Trophoblast cell (in vitro differentiated cells and primary cell): ENCODE results near the gene A3GALT2.

Experiments used
- DNase-seq, 2 donors: peaks; one replicate each; pipeline ENCODE4 v3.0.0-alpha.2; 2016
- H2AFZ ChIP-seq: 2 replicates; pipeline ENCODE4 v1.6.1; 2013; ENCODE audit warnings: low read length, moderate library complexity, mild to moderate bottlenecking; ENCODE audit not compliant: insufficient read depth, poor library complexity
- H2AK5ac ChIP-seq: 2 replicates; pipeline ENCODE4 v1.6.1; 2013; ENCODE audit warnings: mild to moderate bottlenecking, low read length
- H2BK120ac ChIP-seq: 2 replicates; pipeline ENCODE4 v1.6.1; 2013; ENCODE audit warnings: low read length, mild to moderate bottlenecking, moderate library complexity; ENCODE audit not compliant: insufficient read depth, poor library complexity
- H2BK12ac ChIP-seq: 2 replicates; pipeline ENCODE4 v1.6.1; 2013; ENCODE audit warnings: mild to moderate bottlenecking, low read length, moderate library complexity
- H2BK5ac ChIP-seq: 2 replicates; pipeline ENCODE4 v1.6.1; 2013; ENCODE audit warnings: low read length, low read depth, moderate library complexity, mild to moderate bottlenecking; ENCODE audit not compliant: poor library complexity
- H3K14ac ChIP-seq: 2 replicates; pipeline ENCODE4 v1.6.1; 2013; ENCODE audit warnings: mild to moderate bottlenecking, low read length
- H3K18ac ChIP-seq: 2 replicates; pipeline ENCODE4 v1.6.1; 2013; ENCODE audit warnings: mild to moderate bottlenecking, low read length
- H3K23ac ChIP-seq: 2 replicates; pipeline ENCODE4 v1.6.1; 2013; ENCODE audit warnings: low read length
- H3K27ac ChIP-seq: 2 replicates; pipeline ENCODE4 v1.5.1; 2013; ENCODE audit warnings: low read depth, mild to moderate bottlenecking, inconsistent platforms, low read length, moderate library complexity
- H3K27me3 ChIP-seq: 2 replicates; pipeline ENCODE4 v1.6.1; 2013; ENCODE audit warnings: inconsistent platforms, mild to moderate bottlenecking, low read length, moderate library complexity; ENCODE audit not compliant: insufficient read depth
- H3K36me3 ChIP-seq, 2 experiments: 1 replicate in 1 of 2; 2 replicates in 1 of 2; pipeline ENCODE4 v1.6.1; 2013; ENCODE audit warnings: low read length in 2 of 2, mild to moderate bottlenecking in 2 of 2, moderate library complexity in 1 of 2; ENCODE audit not compliant: insufficient read depth in 2 of 2, control insufficient read depth in 1 of 2
- H3K4ac ChIP-seq: 2 replicates; pipeline ENCODE4 v1.6.1; 2013; ENCODE audit warnings: low read depth, mild to moderate bottlenecking, low read length, moderate library complexity
- H3K4me1 ChIP-seq, 2 experiments: 1 replicate in 1 of 2; 2 replicates in 1 of 2; pipeline ENCODE4 v1.6.1; 2013; ENCODE audit warnings: low read length in 2 of 2, mild to moderate bottlenecking in 2 of 2, moderate library complexity in 1 of 2; ENCODE audit not compliant: insufficient read depth in 2 of 2, control insufficient read depth in 1 of 2
- H3K4me2 ChIP-seq: 2 replicates; pipeline ENCODE4 v1.6.1; 2013; ENCODE audit warnings: inconsistent platforms, mild to moderate bottlenecking, low read length, moderate library complexity
- H3K4me3 ChIP-seq: 2 replicates; pipeline ENCODE4 v1.5.1; 2013; ENCODE audit warnings: mild to moderate bottlenecking, low read depth, low read length, inconsistent platforms
- H3K79me1 ChIP-seq: one replicate; pipeline ENCODE4 v1.6.1; 2013; ENCODE audit warnings: low read length
- H3K79me2 ChIP-seq: 2 replicates; pipeline ENCODE4 v1.6.1; 2013; ENCODE audit warnings: low read length, mild to moderate bottlenecking; ENCODE audit not compliant: control insufficient read depth, insufficient read depth, poor library complexity
- H3K9ac ChIP-seq: 2 replicates; pipeline ENCODE4 v1.6.1; 2013; ENCODE audit warnings: mild to moderate bottlenecking, low read length
- H3K9me3 ChIP-seq: 2 replicates; pipeline ENCODE4 v1.6.1; 2013; ENCODE audit warnings: low read depth, mild to moderate bottlenecking, control low read depth, inconsistent platforms, low read length; ENCODE audit not compliant: insufficient read depth
- H4K12ac ChIP-seq: 2 replicates; pipeline ENCODE4 v1.6.1; 2013; ENCODE audit warnings: low read depth, mild to moderate bottlenecking, low read length, moderate library complexity
- H4K8ac ChIP-seq: 2 replicates; pipeline ENCODE4 v1.6.1; 2013; ENCODE audit warnings: low read depth, mild to moderate bottlenecking, low read length, moderate library complexity
- H4K91ac ChIP-seq: one replicate; pipeline ENCODE4 v1.6.1; 2013; ENCODE audit warnings: low read depth, mild to moderate bottlenecking, low read length, moderate library complexity
- whole genome bisulfite sequencing: extraction: QIAGEN DNeasy Blood & Tissue Kit; methylation state at CpG from one replicate; pipeline ENCODE4 v1.1.7; 2013; ENCODE audit warnings: missing lambda C conversion rate; ENCODE audit not compliant: insufficient read length, insufficient coverage; ENCODE audit errors: extremely low coverage; 5-methylcytosine and 5-hydroxymethylcytosine counted together

Gene A3GALT2

GRCh38 chr1:33277488-33278084 is 43.3 kb downstream of the A3GALT2 start:
- no peaks in the 10 kb centered on the region for H3K27me3 ChIP-seq
- no peak overlapping the region for H2BK12ac ChIP-seq
- H2AK5ac ChIP-seq, result no peak overlapping the region
- no peak overlapping the region for H3K18ac ChIP-seq
- H3K14ac ChIP-seq, result no peak overlapping the region
- H3K4me2 ChIP-seq, result no peak overlapping the region
- no peak overlapping the region for H3K9ac ChIP-seq
- no peak overlapping the region for H3K23ac ChIP-seq
- H3K4me3 ChIP-seq, result no peak overlapping the region
- no peak overlapping the region for H2AFZ ChIP-seq
- H3K79me1 ChIP-seq, result no peaks in the 10 kb centered on the region
- H3K27ac ChIP-seq, result no peak overlapping the region
- H4K12ac ChIP-seq, result no peak overlapping the region
- H4K8ac ChIP-seq, result no peak overlapping the region
- H3K36me3 ChIP-seq, result peaks cover 54 to 62% of the 10 kb centered on the region in 2 experiments
- DNase-seq, result no peak
- WGBS, result no CpG with 5 or more reads among the region's 11 CpGs
- no peak overlapping the region for H4K91ac ChIP-seq
- no peaks in the 10 kb centered on the region for H3K4me1 ChIP-seq
- no peak overlapping the region for H3K4ac ChIP-seq
- H3K9me3 ChIP-seq, result no peaks in the 10 kb centered on the region
- H2BK5ac ChIP-seq, result no peak overlapping the region
- no peak overlapping the region for H2BK120ac ChIP-seq
- H3K79me2 ChIP-seq, result no peaks in the 10 kb centered on the region

DNA sequence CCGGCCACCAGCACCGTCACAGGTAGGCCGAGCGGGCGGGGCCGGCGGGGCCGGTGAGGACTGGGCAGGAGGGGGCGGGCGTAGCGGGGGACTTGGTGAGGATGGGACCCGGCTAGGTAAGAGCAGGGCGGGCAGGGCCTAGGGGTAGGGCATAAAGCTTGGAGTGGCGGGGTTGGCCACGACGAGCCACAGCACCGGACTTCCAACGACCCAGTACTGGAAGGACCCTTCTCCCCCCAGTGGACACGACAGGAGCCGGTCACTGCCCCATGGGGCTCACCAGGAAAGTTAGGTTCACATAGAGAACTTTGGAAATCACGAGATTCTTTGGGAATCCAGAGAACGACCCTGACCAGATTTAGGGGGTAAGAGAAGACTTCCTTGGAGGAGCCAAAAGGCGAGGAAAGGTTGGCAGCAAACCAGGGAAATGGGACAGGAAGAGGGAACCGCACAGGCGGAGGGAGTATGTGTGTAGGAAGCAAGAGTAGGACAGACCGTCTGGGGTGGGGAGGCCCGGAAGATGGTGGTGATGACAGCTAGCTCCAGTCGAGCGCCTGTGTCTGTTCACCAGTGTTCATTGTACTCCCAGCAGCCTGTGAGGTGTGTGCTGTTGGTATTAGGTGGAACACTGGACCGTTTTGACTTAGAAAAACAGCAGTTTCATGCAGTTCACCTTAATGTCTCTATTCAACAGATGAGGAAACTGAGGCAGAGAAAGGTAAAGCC is 44.2 kb downstream of the A3GALT2 start:
- Histone ChIP-seq H3K23ac (no peak overlapping the region), H3K4ac (no peak overlapping the region), H2AFZ (no peak overlapping the region), H4K8ac (no peak overlapping the region), H4K12ac (no peak overlapping the region), H2BK120ac (no peak overlapping the region), H3K14ac (no peak overlapping the region), H3K4me1 (no peaks in the 10 kb centered on the region), H3K18ac (no peak overlapping the region), H2AK5ac (no peak overlapping the region), H3K9me3 (no peaks in the 10 kb centered on the region), H3K9ac (no peak overlapping the region), H2BK12ac (no peak overlapping the region), H3K27me3 (no peaks in the 10 kb centered on the region), H3K27ac (no peak overlapping the region), H2BK5ac (no peak overlapping the region), H3K36me3 (peaks cover 57 to 65% of the 10 kb centered on the region in 2 experiments), H3K79me2 (no peaks in the 10 kb centered on the region), H4K91ac (no peak overlapping the region), H3K4me2 (no peak overlapping the region), H3K79me1 (no peaks in the 10 kb centered on the region), H3K4me3 (no peak overlapping the region)
- no CpG with 5 or more reads among the region's 30 CpGs for WGBS
- no peak for DNase-seq

DNA sequence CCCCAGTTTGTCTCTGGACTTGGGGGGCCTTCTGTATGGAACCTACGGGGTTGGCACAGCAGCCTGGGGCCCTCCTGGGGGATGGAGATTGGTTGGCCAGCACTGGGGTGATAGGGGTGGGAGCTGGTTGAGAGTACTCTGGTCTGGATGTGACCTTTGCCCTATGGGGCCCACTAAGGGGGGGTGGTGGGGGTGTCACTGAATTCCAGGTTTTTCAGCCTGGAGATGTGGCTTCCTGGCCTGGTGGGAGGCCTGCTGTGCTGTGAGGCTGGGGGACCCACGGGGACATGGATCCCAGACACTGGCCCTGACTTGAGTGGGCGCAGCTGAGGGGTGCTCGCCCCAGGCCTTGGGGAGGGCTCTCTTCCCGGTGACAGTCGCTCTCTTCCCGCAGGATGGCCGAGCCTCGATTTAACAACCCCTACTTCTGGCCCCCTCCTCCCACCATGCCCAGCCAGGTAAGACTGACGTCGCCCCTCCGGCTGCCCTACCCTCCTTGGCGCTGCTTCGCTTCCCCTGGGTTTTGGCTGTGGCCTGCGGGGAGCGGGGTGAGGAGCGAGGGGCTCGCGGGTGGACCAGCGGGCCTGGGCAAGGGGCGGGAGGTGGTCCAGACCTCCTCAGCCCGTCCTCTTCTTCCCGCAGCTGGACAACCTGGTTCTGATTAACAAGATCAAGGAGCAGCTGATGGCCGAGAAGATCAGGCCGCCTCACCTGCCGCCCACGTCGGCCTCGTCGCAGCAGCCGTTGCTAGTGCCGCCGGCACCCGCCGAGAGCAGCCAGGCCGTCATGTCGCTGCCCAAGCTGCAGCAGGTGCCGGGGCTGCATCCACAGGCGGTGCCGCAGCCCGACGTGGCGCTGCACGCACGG is 45.0 kb downstream of the A3GALT2 start:
- Histone ChIP-seq H3K14ac (no peak overlapping the region), H3K4me1 (no peaks in the 10 kb centered on the region), H2BK5ac (no peak overlapping the region), H2AFZ (no peak overlapping the region), H3K9me3 (no peaks in the 10 kb centered on the region), H3K4me2 (no peak overlapping the region), H3K4me3 (no peak overlapping the region), H3K27me3 (no peaks in the 10 kb centered on the region), H3K23ac (no peak overlapping the region), H3K27ac (no peak overlapping the region), H4K91ac (no peak overlapping the region), H2AK5ac (no peak overlapping the region), H3K79me2 (no peaks in the 10 kb centered on the region), H3K79me1 (no peaks in the 10 kb centered on the region), H2BK120ac (no peak overlapping the region), H3K4ac (no peak overlapping the region), H4K8ac (no peak overlapping the region), H3K18ac (no peak overlapping the region), H2BK12ac (no peak overlapping the region), H4K12ac (no peak overlapping the region), H3K9ac (no peak overlapping the region), H3K36me3 (peaks cover 55 to 62% of the 10 kb centered on the region in 2 experiments)
- no CpG with 5 or more reads among the region's 45 CpGs for WGBS
- no peak for DNase-seq

- Histone ChIP-seq H3K36me3 (peaks cover 53 to 59% of the 10 kb centered on the region in 2 experiments), H3K14ac (no peak overlapping the region), H3K79me1 (no peaks in the 10 kb centered on the region), H3K4me1 (no peaks in the 10 kb centered on the region), H3K23ac (no peak overlapping the region), H3K27me3 (no peaks in the 10 kb centered on the region), H4K12ac (no peak overlapping the region), H2BK12ac (no peak overlapping the region), H3K4me3 (no peak overlapping the region), H3K4me2 (no peak overlapping the region), H4K8ac (no peak overlapping the region), H3K79me2 (no peaks in the 10 kb centered on the region), H3K9ac (no peak overlapping the region), H3K18ac (no peak overlapping the region), H3K27ac (no peak overlapping the region), H2AFZ (no peak overlapping the region), H4K91ac (no peak overlapping the region), H2BK5ac (no peak overlapping the region), H3K4ac (no peak overlapping the region), H2AK5ac (no peak overlapping the region), H2BK120ac (no peak overlapping the region), H3K9me3 (no peaks in the 10 kb centered on the region)
- DNase-seq, result no peak
- no CpG with 5 or more reads among the region's 6 CpGs for WGBS
Observed at GRCh38 chr1:33275195-33275594, 45.7 kb downstream of the A3GALT2 start.
